GM23338 (cell line): ENCODE data around the gene AP1G2.

Source experiments
- EZH2 ChIP-seq: fragments of 200-600 bp; sonication (generic); IDR thresholded peaks from one replicate; pipeline ENCODE4 v1.8.0; 2017; ENCODE audit warnings: antibody characterized with exemption, mild to moderate bottlenecking, low read depth; ENCODE audit not compliant: unreplicated experiment
- EZH2phosphoT487 ChIP-seq: fragments of 200-600 bp; sonication (generic); IDR thresholded peaks from one replicate; pipeline ENCODE4 v1.8.1; 2018; ENCODE audit warnings: antibody characterized with exemption; ENCODE audit not compliant: unreplicated experiment
- NANOG ChIP-seq: IDR thresholded peaks from 2 replicates; pipeline ENCODE4 v1.6.1; 2016; ENCODE audit warnings: antibody characterized with exemption, borderline replicate concordance
- POLR2AphosphoS5 ChIP-seq: IDR thresholded peaks from 2 replicates; pipeline ENCODE4 v1.6.1; 2016; ENCODE audit warnings: antibody characterized with exemption, low read depth
- REST ChIP-seq: IDR thresholded peaks from one replicate; pipeline ENCODE4 v1.6.1; 2018; ENCODE audit warnings: antibody characterized with exemption; ENCODE audit not compliant: unreplicated experiment
- TF ChIP-seq, protein P1 (sequence below), 2 experiments: fragments of 200-600 bp in 1 of 2; sonication (generic) in 1 of 2; conservative IDR thresholded peaks; 2 replicates each; pipeline versions ENCODE4 v1.5.1 to v1.6.1; 2016 to 2017; ENCODE audit warnings: antibody characterized with exemption in 2 of 2, low read depth in 2 of 2, mild to moderate bottlenecking in 2 of 2, moderate library complexity in 1 of 2

- TF ChIP-seq, protein P1, sequence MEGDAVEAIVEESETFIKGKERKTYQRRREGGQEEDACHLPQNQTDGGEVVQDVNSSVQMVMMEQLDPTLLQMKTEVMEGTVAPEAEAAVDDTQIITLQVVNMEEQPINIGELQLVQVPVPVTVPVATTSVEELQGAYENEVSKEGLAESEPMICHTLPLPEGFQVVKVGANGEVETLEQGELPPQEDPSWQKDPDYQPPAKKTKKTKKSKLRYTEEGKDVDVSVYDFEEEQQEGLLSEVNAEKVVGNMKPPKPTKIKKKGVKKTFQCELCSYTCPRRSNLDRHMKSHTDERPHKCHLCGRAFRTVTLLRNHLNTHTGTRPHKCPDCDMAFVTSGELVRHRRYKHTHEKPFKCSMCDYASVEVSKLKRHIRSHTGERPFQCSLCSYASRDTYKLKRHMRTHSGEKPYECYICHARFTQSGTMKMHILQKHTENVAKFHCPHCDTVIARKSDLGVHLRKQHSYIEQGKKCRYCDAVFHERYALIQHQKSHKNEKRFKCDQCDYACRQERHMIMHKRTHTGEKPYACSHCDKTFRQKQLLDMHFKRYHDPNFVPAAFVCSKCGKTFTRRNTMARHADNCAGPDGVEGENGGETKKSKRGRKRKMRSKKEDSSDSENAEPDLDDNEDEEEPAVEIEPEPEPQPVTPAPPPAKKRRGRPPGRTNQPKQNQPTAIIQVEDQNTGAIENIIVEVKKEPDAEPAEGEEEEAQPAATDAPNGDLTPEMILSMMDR (conservative IDR thresholded peaks at IDR 0.05; ENCODE audit: low read depth in 2 of 2) = no peak
- TF ChIP-seq REST (no peak), NANOG (no peak), POLR2AphosphoS5 (peak; percentile 76), EZH2 (no peak), EZH2phosphoT487 (no peak)
These were observed 29.4 kb downstream of the AP1G2 start for GRCh38 chr14:23538050-23538718.
